ENCODE data around the gene PLPPR3. TPM values are rescaled to one million over a fixed set of nuclear protein-coding genes. Genes with fewer than 3 reads are reported as not detected.
A peak's percentile ranks its signal among the peaks of the same experiment; 100 is the strongest.

PLPPR3 gene
- polyA plus RNA-seq, 1 donor (not counting 4 experiments of a cell fraction or from before 2014, with no cell fraction given), result not detected

DNA sequence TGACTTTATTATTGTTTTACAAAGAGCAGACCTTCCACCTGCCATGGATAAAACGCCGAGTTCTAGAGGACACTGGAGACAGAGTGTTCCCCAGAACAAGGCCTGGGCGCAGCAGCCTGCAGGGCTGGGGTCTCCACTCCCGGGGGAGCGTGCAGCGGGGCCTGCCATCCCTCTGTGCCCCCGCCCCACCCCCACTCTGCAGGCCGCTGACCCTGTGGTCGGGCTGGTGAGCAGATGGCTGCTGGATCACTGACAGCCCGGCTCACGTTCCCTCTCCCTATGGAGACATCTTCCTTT, 33.1 kb downstream of the PLPPR3 start:
- Histone ChIP-seq H3K4me1 (ENCODE audit: control insufficient read depth, extremely low read depth, insufficient read depth, low read length) (peaks cover 16% of the 10 kb centered on the region), H3K9ac (ENCODE audit: control insufficient read depth, extremely low read depth, insufficient read depth, low read length) (peak overlapping the region; percentile 47), H3K79me2 (ENCODE audit: control insufficient read depth, insufficient read depth, low read length) (peaks cover 5% of the 10 kb centered on the region), H3K4me3 (ENCODE audit: control insufficient read depth in 2 of 3, extremely low read depth in 1 of 3, insufficient read depth in 2 of 3, low read depth in 1 of 3, low read length in 3 of 3) (no peak overlapping the region), H4K20me1 (ENCODE audit: control insufficient read depth, extremely low read depth, insufficient read depth, low read length) (no peaks in the 10 kb centered on the region), H3K9me3 (ENCODE audit: control insufficient read depth, low read depth, low read length) (no peaks in the 10 kb centered on the region), H3K27me3 (ENCODE audit: control insufficient read depth, extremely low read depth, insufficient read depth, low read length) (no peaks in the 10 kb centered on the region), H3K36me3 (ENCODE audit: control insufficient read depth in 2 of 2, extremely low read depth in 1 of 2, insufficient read depth in 2 of 2, low read length in 2 of 2) (no peaks in the 10 kb centered on the region), H3K9me1 (ENCODE audit: control insufficient read depth, extremely low read depth, insufficient read depth, low read length) (no peaks in the 10 kb centered on the region), H3K4me2 (ENCODE audit: control insufficient read depth, extremely low read depth, insufficient read depth, low read depth, low read length) (no peak overlapping the region), H3K27ac (ENCODE audit: control insufficient read depth, insufficient read depth, low read length) (peak overlapping the region; percentile 36), H2AFZ (ENCODE audit: control insufficient read depth, low read length) (peak overlapping the region; percentile 79)
- FAIRE-seq (no peak), DNase-seq (ENCODE audit: low read depth, low spot score) (no peak)
- no peak for TF ChIP-seq EZH2 (IDR thresholded peaks at IDR 0.05; ENCODE audit: low read length)
- TF ChIP-seq, protein P1, sequence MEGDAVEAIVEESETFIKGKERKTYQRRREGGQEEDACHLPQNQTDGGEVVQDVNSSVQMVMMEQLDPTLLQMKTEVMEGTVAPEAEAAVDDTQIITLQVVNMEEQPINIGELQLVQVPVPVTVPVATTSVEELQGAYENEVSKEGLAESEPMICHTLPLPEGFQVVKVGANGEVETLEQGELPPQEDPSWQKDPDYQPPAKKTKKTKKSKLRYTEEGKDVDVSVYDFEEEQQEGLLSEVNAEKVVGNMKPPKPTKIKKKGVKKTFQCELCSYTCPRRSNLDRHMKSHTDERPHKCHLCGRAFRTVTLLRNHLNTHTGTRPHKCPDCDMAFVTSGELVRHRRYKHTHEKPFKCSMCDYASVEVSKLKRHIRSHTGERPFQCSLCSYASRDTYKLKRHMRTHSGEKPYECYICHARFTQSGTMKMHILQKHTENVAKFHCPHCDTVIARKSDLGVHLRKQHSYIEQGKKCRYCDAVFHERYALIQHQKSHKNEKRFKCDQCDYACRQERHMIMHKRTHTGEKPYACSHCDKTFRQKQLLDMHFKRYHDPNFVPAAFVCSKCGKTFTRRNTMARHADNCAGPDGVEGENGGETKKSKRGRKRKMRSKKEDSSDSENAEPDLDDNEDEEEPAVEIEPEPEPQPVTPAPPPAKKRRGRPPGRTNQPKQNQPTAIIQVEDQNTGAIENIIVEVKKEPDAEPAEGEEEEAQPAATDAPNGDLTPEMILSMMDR (optimal IDR thresholded peaks at IDR 0.05 in 1 of 3, IDR thresholded peaks at IDR 0.05 in 1 of 3, conservative IDR thresholded peaks at IDR 0.05 in 1 of 3; ENCODE audit: extremely low read depth in 1 of 3, insufficient read depth in 2 of 3, low read length in 3 of 3), result no peak
- dilution Hi-C loops (cut with MboI; ENCODE audit: extremely low pct_ligation_motif_present, low sequenced_read_pairs), result no loop called here

DNA sequence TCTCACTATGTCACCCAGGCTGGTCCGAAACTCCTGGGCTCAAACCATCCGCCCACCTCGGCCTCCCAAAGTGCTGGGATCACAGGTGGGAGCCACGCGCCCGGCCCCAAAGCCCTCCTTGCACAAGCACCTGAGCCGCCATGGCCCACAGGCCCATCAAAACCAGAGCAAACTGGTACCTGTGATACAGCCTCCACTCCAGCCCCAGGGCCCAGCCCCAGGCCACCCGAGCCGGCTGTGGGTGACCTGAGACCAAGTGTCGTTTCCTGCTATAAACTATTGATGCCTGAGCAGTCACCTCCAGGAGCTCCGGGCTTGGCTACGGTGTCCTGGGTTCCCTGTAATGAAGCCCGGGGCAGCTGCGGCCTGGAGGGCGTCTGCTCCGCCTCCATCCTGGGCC, 34.2 kb downstream of the PLPPR3 start:
- Histone ChIP-seq H4K20me1 (ENCODE audit: control insufficient read depth, extremely low read depth, insufficient read depth, low read length) (no peaks in the 10 kb centered on the region), H3K9me3 (ENCODE audit: control insufficient read depth, low read depth, low read length) (no peaks in the 10 kb centered on the region), H3K27me3 (ENCODE audit: control insufficient read depth, extremely low read depth, insufficient read depth, low read length) (no peaks in the 10 kb centered on the region), H2AFZ (ENCODE audit: control insufficient read depth, low read length) (no peak overlapping the region), H3K4me2 (ENCODE audit: control insufficient read depth, extremely low read depth, insufficient read depth, low read depth, low read length) (no peak overlapping the region), H3K9ac (ENCODE audit: control insufficient read depth, extremely low read depth, insufficient read depth, low read length) (no peak overlapping the region), H3K4me1 (ENCODE audit: control insufficient read depth, extremely low read depth, insufficient read depth, low read length) (peaks cover 25% of the 10 kb centered on the region), H3K9me1 (ENCODE audit: control insufficient read depth, extremely low read depth, insufficient read depth, low read length) (no peaks in the 10 kb centered on the region), H3K79me2 (ENCODE audit: control insufficient read depth, insufficient read depth, low read length) (peaks cover 8% of the 10 kb centered on the region), H3K27ac (ENCODE audit: control insufficient read depth, insufficient read depth, low read length) (no peak overlapping the region), H3K4me3 (ENCODE audit: control insufficient read depth in 2 of 3, extremely low read depth in 1 of 3, insufficient read depth in 2 of 3, low read depth in 1 of 3, low read length in 3 of 3) (no peak overlapping the region), H3K36me3 (ENCODE audit: control insufficient read depth in 2 of 2, extremely low read depth in 1 of 2, insufficient read depth in 2 of 2, low read length in 2 of 2) (no peaks in the 10 kb centered on the region)
- FAIRE-seq, result no peak
- TF ChIP-seq, protein P1 (optimal IDR thresholded peaks at IDR 0.05 in 1 of 3, IDR thresholded peaks at IDR 0.05 in 1 of 3, conservative IDR thresholded peaks at IDR 0.05 in 1 of 3; ENCODE audit: extremely low read depth in 1 of 3, insufficient read depth in 2 of 3, low read length in 3 of 3), result no peak
- TF ChIP-seq EZH2 (IDR thresholded peaks at IDR 0.05; ENCODE audit: low read length), result no peak
- dilution Hi-C loops (cut with MboI; ENCODE audit: extremely low pct_ligation_motif_present, low sequenced_read_pairs), result no loop called here
- no peak for DNase-seq (ENCODE audit: low read depth, low spot score)

All from keratinocyte (primary cell).